ENCODE data around the gene SLC17A4.
"Not testable (repeated sequence)": the region's sequence is repeated elsewhere in the genome, so short reads cannot be mapped to it uniquely, and the experiment has no call there.

DNA sequence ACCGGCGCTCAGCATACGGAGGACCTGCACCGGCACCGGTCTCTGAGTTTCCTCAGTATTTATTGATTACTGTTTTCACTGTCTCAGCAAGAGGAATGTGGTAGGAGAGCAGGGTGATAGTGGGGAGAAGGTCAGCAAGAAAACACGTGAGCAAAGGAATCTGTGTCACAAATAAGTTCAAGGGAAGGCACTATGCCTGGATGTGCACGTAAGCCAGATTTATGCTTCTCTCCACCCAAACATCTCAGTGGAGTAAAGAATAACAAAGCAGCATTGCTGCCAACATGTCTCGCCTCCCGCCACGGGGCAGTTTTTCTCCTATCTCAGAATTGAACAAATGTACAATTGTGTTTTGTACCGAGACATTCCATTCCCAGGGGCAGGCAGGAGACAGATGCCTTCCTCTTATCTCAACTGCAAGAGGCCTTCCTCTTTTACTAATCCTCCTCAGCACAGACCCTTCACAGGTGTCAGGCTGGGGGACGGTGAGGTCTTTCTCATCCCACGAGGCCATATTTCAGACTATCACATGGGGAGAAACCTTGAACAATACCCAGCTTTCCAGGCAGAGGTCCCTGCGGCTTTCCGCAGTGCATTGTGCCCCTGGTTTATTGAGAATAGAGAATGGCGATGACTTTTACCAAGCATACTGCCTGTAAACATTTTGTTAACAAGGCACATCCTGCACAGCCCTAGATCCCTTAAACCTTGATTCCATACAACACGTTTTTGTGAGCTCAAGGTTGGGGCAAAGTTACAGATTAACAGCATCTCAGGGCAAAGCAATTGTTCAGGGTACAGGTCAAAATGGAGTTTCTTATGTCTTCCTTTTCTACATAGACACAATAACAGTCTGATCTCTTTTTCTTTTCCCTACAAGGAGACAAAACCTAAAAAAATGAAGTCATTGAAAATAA, 5.7 kb upstream of the SLC17A4 start:
- TF ChIP-seq EZH2 (IDR thresholded peaks at IDR 0.05; ENCODE audit: insufficient read depth, poor library complexity, severe bottlenecking); EZH2phosphoT487 (IDR thresholded peaks at IDR 0.05; ENCODE audit: insufficient read depth, low read depth): not testable (repeated sequence)

Data from GM23248 (cell line).